ENCODE results near the gene NEU1. TPM values are rescaled to one million over a fixed set of nuclear protein-coding genes. Genes with fewer than 3 reads are reported as not detected.

The NEU1 gene
- total and polyA plus RNA-seq, 2 of the 8 experiments (the other 6 are each of a cell fraction or from before 2014, with no cell fraction given), result 41.2 to 72.1 TPM

GRCh38 chr6:31887173-31888007 is 24.8 kb upstream of the NEU1 start (continued):
- TF ChIP-seq EGR1 (IDR thresholded peaks at IDR 0.05; ENCODE audit: borderline replicate concordance, low read depth, low read length) (no peak), KDM4A (IDR thresholded peaks at IDR 0.05; ENCODE audit: low read depth, low read length, severe bottlenecking) (no peak), NRF1 (IDR thresholded peaks at IDR 0.05; ENCODE audit: low read depth, low read length) (no peak), YY1 (IDR thresholded peaks at IDR 0.05; ENCODE audit: low read depth, low read length) (no peak), JUND (IDR thresholded peaks at IDR 0.05; ENCODE audit: low read length) (no peak), POU5F1 (IDR thresholded peaks at IDR 0.05; ENCODE audit: low read depth, low read length) (no peak)
- TF ChIP-seq, protein P1, sequence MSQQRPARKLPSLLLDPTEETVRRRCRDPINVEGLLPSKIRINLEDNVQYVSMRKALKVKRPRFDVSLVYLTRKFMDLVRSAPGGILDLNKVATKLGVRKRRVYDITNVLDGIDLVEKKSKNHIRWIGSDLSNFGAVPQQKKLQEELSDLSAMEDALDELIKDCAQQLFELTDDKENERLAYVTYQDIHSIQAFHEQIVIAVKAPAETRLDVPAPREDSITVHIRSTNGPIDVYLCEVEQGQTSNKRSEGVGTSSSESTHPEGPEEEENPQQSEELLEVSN (IDR thresholded peaks at IDR 0.05), result no peak
- TF ChIP-seq, protein P2, sequence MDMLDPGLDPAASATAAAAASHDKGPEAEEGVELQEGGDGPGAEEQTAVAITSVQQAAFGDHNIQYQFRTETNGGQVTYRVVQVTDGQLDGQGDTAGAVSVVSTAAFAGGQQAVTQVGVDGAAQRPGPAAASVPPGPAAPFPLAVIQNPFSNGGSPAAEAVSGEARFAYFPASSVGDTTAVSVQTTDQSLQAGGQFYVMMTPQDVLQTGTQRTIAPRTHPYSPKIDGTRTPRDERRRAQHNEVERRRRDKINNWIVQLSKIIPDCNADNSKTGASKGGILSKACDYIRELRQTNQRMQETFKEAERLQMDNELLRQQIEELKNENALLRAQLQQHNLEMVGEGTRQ (IDR thresholded peaks at IDR 0.05; ENCODE audit: low read length), result no peak
